Thyroid gland (tissue), 4 donors: ENCODE results near the gene TCF12. TPM values are rescaled to one million over a fixed set of nuclear protein-coding genes. Genes with fewer than 3 reads are reported as not detected.

Experiments used
- DNase-seq, 2 donors: peaks; one replicate each; pipeline ENCODE4 v3.0.0-alpha.2; 2019
- H3K27ac ChIP-seq, 3 donors: fragments of 200-600 bp; sonication (generic); 1 replicate in 2 of 3; 2 replicates in 1 of 3; pipeline ENCODE4 v1.5.1; 2016 to 2019; ENCODE audit warnings: mild to moderate bottlenecking in 1 of 3, moderate library complexity in 1 of 3
- H3K27me3 ChIP-seq: fragments of 200-600 bp; sonication (generic); one replicate; pipeline ENCODE4 v1.5.1; 2019
- H3K36me3 ChIP-seq, 2 donors: fragments of 200-600 bp; sonication (generic); one replicate each; pipeline ENCODE4 v1.5.1; 2016 to 2019
- H3K4me1 ChIP-seq, 2 donors: fragments of 200-600 bp; sonication (generic); one replicate each; pipeline ENCODE4 v1.5.1; 2017 to 2019
- H3K4me3 ChIP-seq, 3 donors: fragments of 200-600 bp; sonication (generic); replicated peaks in 1 of 3; 1 replicate in 2 of 3; 2 replicates in 1 of 3; pipeline ENCODE4 v1.5.1; 2016; ENCODE audit warnings: mild to moderate bottlenecking in 1 of 3
- H3K9me3 ChIP-seq: fragments of 200-600 bp; sonication (generic); one replicate; pipeline ENCODE4 v1.5.1; 2017
- POLR2A ChIP-seq, 2 donors: fragments of 450-650 bp; IDR thresholded peaks; one replicate each; pipeline ENCODE4 v1.6.1; 2017; ENCODE audit warnings: antibody characterized with exemption in 2 of 2, mild to moderate bottlenecking in 2 of 2, moderate library complexity in 1 of 2
- WGBS, 2 donors: methylation state at CpG; one replicate each; pipeline ENCODE4 v1.1.5; 2017; 5-methylcytosine and 5-hydroxymethylcytosine counted together
- intact Hi-C: fragments of 100-400 bp; cut with DNase I; formaldehyde crosslinking; loops from one replicate; pipeline ENCODE4 v1.15.1; 2023
- total RNA-seq, 4 donors: library from RNA; depleted of rRNA; stranded (reverse); fragments of >200 nt; gene quantifications; one replicate each; pipeline ENCODE4 v1.2.3, GENCODE V29; 2016
- TF ChIP-seq, protein P1 (sequence below), 6 experiments: fragments of 200-600 bp in 3 of 6; fragments of 450-650 bp in 3 of 6; sonication (generic) in 3 of 6; IDR thresholded peaks; one replicate each; pipeline ENCODE4 v1.5.1; 2016 to 2019; ENCODE audit warnings: antibody characterized with exemption in 6 of 6, mild to moderate bottlenecking in 2 of 6, inconsistent platforms in 1 of 6, moderate library complexity in 1 of 6

Gene TCF12
- total RNA-seq, 4 donors from 2014 or later: 54.8 to 156 (median 108) TPM

DNA sequence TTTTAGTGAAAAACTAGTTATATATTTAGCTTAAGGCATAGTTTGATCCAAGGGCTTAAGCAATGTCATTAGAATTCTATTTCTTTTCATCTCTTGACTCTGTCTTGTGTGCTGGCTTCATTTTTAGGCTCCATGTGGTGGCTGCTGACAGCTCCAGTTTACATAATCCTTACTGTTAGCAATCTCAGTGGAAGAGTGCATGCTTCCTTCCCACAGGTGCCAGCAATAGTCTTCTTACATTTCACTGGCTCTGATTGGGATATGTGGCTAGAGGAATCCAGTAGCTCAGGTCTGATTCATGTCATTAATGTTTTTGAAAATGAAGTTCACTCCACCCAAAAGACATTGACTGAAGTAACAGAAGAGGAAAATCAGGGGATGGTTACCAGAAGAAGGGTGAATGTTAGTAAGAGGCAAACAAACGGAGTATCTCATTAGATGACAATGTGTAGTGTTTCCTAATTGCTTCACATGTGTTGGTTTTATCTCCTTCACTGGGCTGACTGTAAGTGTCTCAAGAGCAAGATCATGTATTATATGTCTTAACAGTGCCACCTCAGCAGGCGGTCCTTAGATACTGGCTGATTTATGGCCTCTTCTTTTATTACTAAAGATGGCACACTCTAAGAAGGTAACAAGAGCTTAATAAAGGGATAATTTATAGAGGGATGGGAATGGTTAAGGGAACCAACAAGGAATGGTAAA lies 25.6 kb upstream of the TCF12 start:
- H3K27me3 ChIP-seq: no peaks in the 10 kb centered on the region
- 94 to 98% methylated on average over 2 of the region's 2 CpGs for WGBS, 2 donors
- no peak overlapping the region for H3K27ac ChIP-seq
- peaks cover 0 to 9% of the 10 kb centered on the region in 2 donors for H3K4me1 ChIP-seq
- H3K9me3 ChIP-seq: no peaks in the 10 kb centered on the region
- H3K36me3 ChIP-seq: no peaks in the 10 kb centered on the region
- no peak overlapping the region for H3K4me3 ChIP-seq
- DNase-seq: no peak
- intact Hi-C loops: no loop called here
- TF ChIP-seq, protein P1, sequence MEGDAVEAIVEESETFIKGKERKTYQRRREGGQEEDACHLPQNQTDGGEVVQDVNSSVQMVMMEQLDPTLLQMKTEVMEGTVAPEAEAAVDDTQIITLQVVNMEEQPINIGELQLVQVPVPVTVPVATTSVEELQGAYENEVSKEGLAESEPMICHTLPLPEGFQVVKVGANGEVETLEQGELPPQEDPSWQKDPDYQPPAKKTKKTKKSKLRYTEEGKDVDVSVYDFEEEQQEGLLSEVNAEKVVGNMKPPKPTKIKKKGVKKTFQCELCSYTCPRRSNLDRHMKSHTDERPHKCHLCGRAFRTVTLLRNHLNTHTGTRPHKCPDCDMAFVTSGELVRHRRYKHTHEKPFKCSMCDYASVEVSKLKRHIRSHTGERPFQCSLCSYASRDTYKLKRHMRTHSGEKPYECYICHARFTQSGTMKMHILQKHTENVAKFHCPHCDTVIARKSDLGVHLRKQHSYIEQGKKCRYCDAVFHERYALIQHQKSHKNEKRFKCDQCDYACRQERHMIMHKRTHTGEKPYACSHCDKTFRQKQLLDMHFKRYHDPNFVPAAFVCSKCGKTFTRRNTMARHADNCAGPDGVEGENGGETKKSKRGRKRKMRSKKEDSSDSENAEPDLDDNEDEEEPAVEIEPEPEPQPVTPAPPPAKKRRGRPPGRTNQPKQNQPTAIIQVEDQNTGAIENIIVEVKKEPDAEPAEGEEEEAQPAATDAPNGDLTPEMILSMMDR (IDR thresholded peaks at IDR 0.05): no peak
- TF ChIP-seq POLR2A (IDR thresholded peaks at IDR 0.05): no peak

DNA sequence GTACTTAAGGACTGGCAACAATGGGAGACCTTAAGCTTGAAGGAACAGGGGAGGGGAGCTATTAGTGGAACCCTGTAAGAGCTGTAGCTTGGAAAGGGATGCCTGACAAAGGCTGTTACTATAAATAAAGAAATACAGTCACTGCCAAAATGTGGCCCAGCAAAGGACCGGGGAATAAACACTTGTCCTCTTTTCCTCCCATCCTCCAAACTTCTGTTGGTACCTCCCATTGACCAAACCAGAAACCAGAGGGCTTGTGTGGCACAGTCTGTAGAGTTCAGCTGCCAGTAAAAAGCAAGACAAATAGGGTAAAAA lies 25.1 kb upstream of the TCF12 start:
- TF ChIP-seq POLR2A (IDR thresholded peaks at IDR 0.05): no peak
- TF ChIP-seq, protein P1 (IDR thresholded peaks at IDR 0.05): no peak
- Histone ChIP-seq H3K27ac (no peak overlapping the region), H3K9me3 (no peaks in the 10 kb centered on the region), H3K4me3 (no peak overlapping the region), H3K4me1 (peaks cover 0 to 3% of the 10 kb centered on the region in 2 donors), H3K36me3 (no peaks in the 10 kb centered on the region), H3K27me3 (no peaks in the 10 kb centered on the region)
- no peak for DNase-seq
- 70% methylated on average over 1 of the region's 1 CpG for WGBS, 2 donors
- intact Hi-C loops: no loop called here

DNA sequence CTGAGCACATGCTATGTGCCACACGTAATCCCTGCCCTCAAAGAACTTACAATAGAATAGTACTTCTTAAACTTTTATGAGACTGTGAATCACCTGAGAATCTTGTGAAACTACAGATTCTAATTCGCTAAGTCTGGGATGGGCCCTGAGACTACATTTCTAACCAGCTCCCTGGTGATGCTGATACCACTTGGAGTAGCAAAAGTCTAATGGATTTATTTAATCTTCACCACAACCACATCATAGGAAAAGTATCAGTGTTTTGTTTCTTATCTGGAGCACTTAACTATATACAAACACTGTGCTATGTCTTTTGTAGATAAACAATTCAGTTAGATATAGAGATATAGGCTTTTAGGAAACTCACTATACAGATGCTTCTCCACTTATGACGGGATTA lies 23.8 kb upstream of the TCF12 start:
- intact Hi-C loops: no loop called here
- Histone ChIP-seq H3K27ac (no peak overlapping the region), H3K4me3 (no peak overlapping the region), H3K4me1 (no peaks in the 10 kb centered on the region), H3K27me3 (no peaks in the 10 kb centered on the region), H3K9me3 (no peaks in the 10 kb centered on the region), H3K36me3 (no peaks in the 10 kb centered on the region)
- no peak for TF ChIP-seq POLR2A (IDR thresholded peaks at IDR 0.05)
- TF ChIP-seq, protein P1 (IDR thresholded peaks at IDR 0.05): no peak
- WGBS, 2 donors: 94 to 98% methylated on average over 3 of the region's 3 CpGs
- no peak for DNase-seq

DNA sequence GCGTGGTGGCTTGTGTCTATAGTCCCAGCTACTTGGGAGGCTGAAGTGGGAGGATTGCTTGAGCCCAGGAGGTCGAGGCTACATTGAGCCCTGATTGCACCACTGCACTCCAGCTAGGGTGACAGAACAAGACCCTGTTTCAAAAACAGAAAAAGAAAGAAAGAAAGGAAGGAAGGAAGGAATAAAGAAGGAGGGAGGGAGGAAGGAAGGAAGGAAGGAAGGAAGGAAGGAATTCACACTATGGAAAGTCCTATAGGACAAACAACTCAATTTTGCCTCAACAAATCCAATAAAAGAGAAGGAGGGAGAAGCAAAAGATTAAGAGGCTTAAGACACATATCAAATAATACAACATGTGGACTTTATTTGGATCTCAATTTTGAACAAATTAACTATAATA lies 16.5 kb upstream of the TCF12 start:
- Histone ChIP-seq H3K36me3 (no peaks in the 10 kb centered on the region), H3K27me3 (no peaks in the 10 kb centered on the region), H3K27ac (no peak overlapping the region), H3K4me1 (no peaks in the 10 kb centered on the region), H3K9me3 (no peaks in the 10 kb centered on the region), H3K4me3 (no peak overlapping the region)
- TF ChIP-seq POLR2A (IDR thresholded peaks at IDR 0.05): no peak
- TF ChIP-seq, protein P1 (IDR thresholded peaks at IDR 0.05): no peak
- no peak for DNase-seq
- 83 to 92% methylated on average over 2 of the region's 2 CpGs for WGBS, 2 donors
- intact Hi-C loops: no loop called here

DNA sequence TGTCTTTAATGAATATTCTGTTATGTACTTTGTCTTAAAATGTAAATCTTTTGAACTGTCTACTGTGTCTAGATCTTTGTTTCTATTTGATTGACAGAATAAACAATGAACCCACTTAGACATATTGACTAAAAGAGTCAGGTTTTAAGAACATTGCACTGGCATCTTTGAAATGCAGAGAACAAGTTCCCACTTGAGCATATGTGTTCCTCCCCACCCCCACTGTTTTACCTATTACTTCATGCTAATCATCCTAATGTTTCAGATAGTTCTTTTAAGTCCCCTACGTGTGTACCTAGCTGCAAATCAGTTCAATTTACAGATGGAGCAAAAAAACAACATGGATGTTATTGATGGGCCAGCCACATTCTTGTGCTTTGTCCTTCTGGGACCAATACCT lies 11.7 kb upstream of the TCF12 start:
- intact Hi-C loops: no loop called here
- H3K27me3 ChIP-seq: no peaks in the 10 kb centered on the region
- TF ChIP-seq, protein P1 (IDR thresholded peaks at IDR 0.05): no peak
- no peak for TF ChIP-seq POLR2A (IDR thresholded peaks at IDR 0.05)
- no peak overlapping the region for H3K27ac ChIP-seq
- WGBS, 2 donors: 48 to 68% methylated on average over 1 of the region's 1 CpG
- no peaks in the 10 kb centered on the region for H3K4me1 ChIP-seq
- H3K9me3 ChIP-seq: no peaks in the 10 kb centered on the region
- no peak for DNase-seq
- no peak overlapping the region for H3K4me3 ChIP-seq
- no peaks in the 10 kb centered on the region for H3K36me3 ChIP-seq
